T follicular helper cell (primary cell): ENCODE measurements around the gene LGMN.
A peak's percentile ranks its signal among the peaks of the same experiment; 100 is the strongest.

Experiments used
- DNase-seq: peaks from one replicate; pipeline ENCODE4 v3.0.0-alpha.2; 2020; ENCODE audit warnings: low read depth

The LGMN gene

DNA sequence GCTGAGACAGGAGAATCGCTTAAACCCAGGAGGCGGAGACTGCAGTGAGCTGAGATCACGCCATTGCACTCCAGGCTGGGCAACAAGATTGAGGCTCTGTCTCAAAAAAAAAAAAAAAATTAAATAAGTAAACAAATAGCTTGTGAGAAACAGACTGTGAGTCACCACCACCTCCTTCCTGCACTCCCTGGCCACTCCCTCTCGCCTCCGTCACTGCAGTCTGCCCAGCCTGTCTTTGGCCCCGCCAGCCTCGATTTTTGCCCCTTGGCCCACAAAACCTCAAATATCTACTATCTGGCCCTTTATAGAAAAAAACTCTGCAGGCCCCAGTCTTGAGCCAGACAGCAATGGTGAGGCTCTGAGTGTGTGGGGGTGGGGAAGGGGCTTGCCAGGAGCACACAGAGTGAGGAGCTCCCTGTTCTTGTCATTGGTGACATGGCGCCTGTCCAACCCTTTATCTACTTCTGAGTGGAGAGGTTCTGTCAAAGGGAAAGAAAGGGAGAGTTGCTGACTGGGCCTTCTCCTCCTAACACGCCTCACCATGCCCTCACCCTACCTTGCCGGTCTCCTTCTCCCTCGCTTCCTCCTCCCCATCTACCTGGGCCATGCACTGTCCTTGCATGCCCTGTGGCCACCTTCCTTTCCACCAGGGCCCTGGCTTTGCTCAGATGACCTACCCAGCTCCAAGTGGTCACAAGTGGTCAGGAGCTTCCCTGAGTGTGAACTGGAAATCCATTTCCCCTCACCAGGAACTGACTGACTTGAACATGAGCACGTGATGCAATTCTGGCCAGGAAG is 22.1 kb downstream of the LGMN start:
- no peak for DNase-seq

DNA sequence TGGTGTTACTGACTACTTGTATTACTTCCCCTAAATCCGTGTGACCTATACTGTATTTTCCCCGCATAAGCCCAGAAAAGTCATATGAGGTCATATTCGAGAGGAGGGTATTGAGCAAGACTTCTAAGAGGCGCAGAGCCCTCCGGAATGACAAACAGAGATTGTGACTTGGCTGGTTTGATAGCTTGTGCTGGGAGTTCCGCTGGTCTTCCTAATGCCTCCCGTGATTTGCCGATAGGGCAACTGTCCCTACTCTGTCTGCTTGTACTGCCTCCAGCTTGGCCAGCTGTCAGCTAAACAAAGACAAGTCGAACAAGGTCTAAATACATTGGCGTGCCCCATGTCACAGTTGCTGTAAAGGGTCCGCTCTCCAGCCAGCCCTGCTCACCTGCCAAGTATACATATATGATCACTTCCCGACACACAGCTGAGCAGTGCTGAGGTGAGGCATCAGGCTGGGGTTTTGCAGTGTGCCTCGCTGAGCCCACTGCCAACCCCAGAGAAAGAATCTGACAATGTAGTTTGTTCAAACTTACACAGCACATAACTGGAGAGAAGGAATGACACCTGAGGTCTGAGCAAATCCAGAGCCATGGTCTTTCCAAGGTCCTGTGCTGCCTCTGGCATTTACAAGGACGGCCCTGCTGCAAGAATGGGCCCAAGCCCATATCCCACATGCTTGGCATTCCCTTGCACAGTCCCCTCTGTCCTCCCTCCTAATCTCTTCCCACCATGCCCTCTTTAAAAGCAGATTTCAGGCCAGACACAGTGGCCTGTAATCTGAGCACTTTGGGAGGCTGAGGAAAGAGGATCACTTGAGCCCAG is 23.7 kb downstream of the LGMN start:
- no peak for DNase-seq

DNA sequence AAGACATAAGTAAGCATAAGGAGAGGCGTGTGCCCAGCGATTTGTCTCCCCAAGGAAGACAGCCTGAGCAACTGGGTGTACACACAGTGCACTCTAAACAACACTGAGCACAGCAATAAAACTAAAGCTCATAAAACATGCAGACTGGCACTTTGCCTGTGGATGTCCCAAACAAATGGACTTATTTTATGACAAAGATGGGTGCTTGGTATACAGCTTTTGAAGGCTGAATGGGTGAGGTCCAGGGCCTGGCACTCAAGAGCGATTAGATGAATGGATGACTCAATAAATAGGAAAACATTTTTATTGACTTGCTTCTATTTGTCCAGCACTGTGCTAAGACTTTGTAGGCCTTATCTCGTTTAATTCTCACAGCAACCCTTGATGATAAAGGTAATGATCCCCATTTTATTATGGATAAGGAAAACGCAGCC is 28.5 kb downstream of the LGMN start:
- DNase-seq, result no peak

DNA sequence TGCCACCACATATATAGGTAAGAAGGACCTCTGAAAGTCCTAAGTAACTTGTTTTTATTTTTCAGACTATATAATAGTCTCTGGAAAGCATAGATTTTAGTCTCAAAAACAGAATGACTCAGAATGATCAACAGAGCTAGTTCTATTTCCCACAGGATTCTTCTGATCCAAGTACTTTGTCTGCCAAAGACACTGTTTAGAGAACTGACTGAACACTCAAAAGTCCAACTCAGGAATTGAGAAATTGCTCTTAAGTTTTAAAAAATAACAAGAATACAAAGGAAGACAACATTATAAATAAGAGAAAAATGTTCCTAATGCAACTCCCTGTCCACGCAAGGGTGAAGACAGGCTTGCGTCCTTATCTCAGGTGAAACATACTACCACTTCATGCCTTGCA is 29.0 kb downstream of the LGMN start:
- DNase-seq, result no peak

DNA sequence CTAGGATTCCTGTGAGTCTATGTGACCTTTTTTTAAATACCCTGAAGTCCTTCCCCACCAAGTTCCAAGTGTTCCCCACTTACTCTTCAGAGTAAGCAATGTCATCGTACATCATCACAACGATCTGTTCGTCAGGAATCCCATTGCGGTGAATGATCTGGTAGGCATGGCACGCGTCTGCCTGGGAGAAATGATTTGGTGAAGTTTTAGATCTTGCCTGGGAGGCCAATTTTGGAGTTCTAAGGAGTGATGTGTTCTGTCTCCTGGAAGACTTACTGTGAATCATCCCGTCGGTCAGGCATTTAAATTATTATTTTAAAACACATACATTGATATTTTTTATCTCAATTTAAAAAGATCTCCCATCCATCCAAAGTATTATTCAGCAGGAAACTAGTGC is 29.8 kb downstream of the LGMN start:
- no peak for DNase-seq

DNA sequence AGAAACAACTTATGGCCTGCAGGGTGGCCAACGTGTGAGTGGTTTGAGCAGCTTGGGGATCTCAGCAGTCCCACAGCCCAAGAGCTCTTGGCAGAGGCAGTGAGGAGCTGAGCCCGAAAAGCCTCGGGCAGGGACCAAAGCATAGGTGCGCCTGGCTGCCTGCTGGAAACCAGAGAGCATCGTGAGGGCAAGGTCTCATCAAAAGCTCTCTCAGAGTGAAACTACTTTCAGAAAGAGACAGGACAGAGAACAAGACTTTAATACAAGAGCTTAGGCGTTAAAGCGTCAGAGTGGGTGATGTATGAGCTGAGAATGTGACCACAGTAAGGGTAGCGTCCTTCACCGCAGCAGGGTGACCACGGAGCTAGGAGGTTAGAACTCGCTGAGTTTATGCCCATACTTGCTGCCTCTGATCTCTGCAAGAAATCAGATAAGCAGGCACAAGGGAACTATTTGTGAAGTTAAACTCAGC is 30.8 kb downstream of the LGMN start:
- DNase-seq, result no peak

DNA sequence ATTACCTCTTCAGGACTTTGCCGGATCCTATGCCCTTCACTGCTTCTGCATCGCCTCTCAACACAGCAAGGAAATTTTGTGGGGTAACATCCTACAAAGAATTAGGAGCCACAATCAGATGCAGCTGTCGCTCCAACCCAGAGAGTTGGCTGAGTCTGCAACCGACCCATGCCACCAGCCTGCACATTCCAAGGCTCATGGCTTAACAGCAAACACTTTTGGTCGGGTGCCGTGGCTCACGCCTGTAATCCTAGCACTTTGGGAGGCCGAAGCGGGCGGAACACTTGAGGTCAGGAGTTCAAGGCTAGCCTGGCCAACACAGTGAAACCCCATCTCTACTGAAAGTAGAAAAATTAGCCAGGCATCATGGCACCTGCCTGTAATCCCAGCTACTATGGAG is 32.3 kb downstream of the LGMN start:
- no peak for DNase-seq

DNA sequence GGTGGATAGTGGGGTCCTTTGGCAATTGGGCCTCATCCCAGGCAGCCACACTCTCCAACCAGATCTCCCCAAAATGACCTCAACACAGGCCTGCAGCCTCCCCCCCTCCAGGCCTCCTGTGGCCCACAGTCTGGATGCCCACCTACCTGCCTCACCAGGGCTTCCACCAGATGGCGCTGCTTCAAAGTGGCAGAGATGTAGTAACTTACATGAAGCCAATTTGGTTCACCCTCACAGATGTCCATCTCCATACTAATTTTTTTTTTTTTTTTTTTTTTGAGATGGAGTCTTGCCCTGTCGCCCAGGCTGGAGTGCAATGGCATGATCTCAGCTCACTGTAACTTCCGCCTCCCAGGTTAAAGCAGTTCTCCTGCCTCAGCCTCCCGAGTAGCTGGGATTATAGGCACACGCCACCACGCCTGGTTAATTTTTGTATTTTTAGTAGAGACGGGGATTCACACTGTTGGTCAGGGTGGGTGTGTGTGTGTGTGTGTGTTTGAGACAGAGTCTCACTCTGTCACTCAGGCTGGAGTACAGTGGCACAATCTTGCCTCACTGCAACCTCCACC is 33.6 kb downstream of the LGMN start:
- peak; percentile 65 for DNase-seq

DNA sequence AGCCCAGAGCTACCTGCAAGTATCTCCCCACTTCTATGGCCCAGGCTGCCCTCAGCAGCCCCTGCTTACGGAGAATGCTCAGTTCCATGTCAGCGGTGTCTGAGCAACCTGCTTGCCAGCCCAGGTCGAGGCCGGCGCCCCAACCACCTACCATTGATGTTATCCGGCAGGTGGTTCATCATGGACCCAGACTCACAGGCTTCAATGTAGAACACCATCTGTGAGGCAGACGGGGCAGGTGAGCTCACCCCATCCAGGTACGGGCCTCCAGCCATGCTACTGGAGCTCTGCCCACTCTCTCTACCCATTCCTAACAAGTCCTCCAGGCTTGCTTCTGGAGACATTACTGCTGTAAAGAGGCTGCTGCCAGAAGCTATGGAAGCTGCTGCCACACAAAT is 35.8 kb downstream of the LGMN start:
- no peak for DNase-seq

DNA sequence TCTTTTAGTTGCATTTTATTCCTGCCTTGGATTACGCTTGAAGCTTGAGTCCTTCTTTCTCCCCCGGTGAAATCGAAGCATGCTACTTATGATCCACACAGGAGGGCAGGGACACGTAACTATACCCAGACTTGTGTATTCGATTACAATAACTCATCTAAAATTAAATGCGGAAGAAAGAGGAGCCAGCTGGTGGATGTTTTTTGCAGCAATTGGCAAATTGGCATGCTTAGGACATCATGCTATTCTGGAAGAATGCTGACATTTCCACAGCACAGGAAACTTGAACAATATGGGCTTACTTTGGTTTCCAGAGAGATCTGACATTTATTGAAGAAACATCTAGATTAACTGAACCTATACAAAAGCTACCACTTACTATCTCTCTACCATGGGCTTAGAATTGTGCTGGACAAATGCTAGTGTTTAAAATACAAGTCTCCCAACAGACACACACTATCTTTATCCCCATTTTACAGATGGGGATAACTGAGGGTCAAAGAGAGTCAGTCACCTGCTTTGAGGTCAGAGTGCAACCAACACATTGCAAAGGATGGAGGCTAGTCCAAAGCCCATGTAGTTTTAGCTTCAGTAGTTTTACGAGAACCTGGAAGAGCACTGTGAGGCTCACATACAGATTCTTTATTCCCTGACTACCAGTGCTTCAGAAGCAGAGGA is 36.3 kb downstream of the LGMN start:
- no peak for DNase-seq

DNA sequence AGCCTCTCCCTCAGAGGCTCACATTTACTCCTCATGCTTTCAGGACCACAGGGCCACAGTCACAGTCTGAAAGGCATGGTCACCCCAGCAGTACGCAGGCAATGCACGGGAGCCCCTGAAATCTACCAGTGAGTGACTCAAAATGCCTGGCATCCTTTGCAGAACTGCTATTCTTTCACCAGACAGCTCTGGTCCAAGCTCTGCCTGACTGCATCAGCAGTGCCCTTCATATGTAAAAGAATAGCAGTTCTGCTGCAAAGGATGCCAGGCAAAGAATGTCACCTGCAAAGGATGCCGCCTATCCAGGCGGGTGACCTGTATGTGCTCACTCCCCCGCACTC is 38.5 kb downstream of the LGMN start:
- no peak for DNase-seq

DNA sequence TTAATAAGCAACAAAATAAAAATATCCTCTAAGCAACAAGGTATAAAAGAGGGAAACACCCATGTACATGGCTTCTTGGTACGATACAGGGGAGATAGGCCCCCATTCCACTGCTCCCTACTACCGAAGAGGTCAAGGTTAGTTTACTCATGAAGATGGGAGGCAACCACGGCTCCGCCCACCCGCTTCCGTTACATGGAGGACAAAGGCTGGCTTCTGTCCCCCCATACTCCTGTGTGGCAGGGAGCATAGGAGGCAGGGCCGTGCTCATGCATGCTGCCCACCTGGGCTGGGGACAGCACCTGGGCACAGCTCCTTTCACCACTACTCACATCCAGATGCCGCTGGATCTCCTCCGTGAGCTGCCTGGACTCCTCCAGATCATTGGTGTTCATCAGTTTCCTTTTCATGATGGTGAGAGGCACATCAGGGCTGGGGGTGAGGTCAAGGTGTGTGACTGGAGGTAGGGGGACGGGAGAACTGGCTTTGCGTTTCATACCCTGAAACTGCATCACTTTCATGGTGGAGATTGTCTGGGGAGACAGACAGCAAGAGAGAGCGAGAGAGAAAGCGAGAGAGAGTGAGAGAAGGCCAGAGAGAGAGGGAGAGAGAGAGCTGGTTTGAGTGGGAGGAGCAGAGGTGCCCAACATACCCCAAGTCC is 39.0 kb downstream of the LGMN start:
- DNase-seq, result no peak

DNA sequence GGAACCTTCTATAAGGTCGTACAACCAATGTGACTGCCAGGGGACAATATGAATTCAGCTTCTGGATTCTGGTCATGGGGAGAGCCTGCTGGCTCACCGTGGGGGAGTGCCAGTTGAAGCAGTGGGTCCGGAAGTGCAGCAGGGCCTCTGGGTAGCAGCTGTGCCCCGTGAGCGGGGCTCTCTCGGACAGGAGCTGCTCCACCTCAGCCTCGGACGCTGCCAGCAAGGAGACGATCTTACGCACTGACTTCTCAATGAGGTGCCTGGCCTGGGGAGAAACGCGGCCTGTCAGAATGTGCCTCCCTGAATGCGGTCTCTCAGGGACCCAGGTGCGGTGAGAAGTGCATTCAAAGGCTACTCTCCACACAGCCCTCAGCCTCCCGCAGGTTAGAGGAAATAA is 42.0 kb downstream of the LGMN start:
- no peak for DNase-seq

DNA sequence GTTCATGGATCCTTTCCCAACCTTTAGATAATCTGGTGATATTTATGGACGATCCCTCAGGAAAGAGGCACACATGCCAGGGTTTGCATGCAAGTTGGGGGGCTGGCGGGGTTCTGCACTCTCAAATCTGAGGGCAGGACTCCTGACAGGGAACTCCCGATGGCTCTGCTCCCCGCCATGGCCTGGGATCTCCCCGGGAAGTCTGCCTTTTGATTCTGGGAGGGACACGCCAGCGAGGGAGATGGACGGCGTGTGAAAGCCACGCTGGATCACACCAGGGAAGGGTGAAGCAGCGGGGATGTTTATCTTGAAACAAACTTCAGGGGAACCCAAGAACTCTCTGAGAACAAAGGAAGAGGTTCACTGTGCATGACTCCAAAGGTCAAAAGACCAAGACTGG is 43.6 kb downstream of the LGMN start:
- DNase-seq, result no peak

DNA sequence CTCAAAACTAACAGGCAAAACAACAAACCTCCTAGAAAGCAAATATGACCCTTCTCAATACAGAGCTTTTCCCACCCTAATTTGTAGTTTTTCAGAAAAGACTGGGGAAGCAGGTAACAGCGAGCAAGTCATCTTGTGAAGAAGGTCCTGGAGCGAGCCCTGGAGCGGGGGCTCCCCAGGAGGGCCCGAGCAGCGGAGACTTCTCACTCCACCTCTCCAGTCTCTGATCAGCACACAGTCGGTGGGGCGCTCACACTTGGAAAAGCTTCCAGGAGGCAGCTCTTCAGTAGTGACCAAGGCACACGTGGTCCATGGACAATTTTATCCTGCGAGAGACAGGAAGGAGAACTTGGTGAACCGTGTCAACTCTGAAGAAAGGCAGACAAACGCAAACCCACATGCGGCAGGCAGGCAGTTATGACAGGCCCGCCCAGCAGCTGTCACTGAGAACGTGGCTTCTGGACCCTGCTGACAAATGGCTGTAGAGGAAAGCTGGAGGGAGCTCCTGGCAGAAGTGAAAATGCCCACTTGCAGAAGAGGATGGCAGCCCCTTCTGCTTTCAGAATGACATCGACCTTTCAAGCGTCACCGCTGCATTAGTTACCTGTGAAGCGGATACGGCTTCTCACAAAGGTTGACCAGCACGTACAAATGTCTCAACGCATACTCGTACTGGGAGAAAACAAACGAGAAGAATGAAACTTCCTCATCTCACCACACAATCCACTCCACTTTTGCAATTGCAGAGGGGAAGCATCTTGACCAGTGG is 44.2 kb downstream of the LGMN start:
- no peak for DNase-seq

DNA sequence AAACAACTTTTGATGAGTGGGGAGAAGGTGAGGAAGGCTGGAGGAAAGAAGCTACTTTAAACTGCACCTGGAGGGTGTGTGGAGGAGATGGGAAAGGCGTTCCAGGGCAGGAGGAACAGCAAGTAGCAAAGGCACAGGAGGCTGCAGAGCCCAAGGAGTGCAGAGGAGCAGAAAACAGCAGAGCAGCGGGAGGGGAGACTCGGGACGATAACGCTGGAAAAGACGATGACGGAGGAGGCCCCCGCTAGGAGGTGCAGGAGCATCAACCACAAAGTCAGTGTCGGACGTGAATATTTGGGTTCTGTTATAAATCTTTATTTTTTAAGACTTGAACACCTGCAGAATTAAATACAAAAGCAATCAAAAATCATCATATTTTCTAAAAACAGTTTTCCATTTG is 44.9 kb downstream of the LGMN start:
- DNase-seq, result no peak

DNA sequence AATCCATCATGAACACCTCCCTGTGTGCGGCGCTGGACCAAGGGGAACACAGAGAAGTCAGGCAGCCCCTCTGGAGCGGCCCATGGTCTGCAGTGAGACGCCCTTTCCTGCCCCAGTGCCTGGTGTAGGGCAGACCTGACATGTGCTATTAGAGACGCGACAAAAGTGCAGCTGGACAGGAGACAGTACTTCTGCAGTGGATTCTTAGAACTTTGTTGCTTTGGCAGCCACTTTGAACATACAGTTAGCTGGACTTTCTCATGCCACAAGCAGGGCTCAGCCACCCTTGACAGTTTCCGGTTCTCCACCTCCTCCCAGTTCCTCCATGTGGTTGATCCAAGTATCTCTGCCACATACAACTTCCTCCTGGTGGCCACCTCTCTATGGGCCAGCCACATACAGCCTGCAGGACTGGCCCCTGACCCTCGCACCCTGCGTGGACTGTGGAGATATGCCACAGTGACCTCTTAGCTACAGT is 45.9 kb downstream of the LGMN start:
- no peak for DNase-seq

DNA sequence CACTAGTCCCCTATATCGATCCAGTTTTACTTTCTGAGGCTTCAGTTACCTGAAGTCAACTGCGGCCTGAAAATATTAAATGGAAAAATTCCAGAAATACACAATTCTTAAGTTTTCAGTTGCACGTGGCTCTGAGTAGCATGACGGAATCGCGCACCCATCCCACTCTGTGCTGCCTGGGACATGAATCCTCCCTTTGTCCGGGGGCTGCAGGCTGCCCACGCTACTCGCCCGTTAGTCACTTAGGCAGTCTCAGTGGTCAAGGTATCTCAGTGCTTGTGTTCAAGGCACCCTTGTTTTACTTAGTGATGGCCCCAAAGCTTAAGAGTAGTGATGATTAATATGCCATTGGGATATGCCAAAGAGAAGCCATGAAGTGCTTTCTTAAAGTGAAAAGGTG is 46.6 kb downstream of the LGMN start:
- no peak for DNase-seq

DNA sequence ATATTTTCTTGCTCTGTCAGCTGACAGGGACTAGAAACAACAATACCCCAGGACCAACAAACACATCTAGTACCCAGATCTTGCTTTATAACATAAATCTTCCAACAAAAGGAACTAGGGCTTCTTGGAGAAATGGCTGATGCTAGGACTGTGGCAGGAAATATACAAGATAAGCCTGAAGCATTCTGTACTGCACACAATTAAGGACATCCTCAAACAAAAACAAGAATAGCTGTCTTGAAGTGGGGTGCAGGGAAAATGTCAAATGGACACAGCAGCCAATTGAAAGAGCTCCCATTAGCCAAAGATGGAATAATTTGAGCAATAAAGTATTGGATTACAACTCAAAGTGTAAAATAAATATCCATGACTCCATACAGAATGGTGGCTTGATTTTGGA is 50.0 kb downstream of the LGMN start:
- no peak for DNase-seq

DNA sequence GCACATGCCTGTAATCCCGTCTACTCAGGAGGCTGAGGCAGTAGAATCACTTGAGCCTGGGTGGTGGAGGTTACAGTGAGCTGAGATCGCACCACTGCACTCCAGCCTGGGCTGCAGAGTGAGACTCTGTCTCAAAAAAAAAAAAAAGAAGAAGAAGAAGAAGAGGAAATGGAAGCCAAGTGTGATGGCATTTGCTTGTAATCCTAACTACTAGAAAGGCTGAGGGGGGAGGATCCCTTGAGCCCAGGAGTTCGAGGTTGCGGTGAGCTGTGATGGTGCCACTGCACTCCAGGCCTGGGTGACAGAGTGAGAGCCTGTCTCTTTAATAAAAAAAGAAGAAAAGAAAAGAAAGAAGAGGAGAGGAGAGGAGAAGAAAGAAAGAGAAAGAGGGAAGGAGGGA is 52.1 kb downstream of the LGMN start:
- no peak for DNase-seq

DNA sequence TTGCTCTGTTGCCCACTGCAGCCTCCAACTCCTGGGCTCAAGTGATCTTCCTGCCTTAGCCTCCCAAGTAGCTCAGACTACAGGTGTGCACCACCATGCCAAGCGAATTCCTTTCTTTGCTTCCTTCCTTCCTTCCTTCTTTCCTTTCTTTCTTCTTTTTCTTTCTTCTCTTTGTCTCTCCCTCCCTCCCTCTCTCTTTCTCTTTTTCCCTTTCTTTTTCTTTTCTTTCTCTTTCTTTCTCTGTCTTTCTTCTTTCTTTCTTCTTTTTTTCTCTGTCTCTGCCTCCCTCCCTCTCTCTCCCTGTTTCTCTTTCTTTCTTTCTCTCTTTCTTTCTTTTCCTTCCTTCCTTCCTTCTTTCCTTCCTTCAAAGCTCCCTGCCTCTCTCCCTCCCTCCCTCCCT is 52.9 kb downstream of the LGMN start:
- no peak for DNase-seq
